ENCODE data around the gene KSR1. TPM values are rescaled to one million over a fixed set of nuclear protein-coding genes. Genes with fewer than 3 reads are reported as not detected.

Gene KSR1
- total and polyA plus RNA-seq, 9 of the 15 experiments (the other 6 are each of a cell fraction or from before 2014, with no cell fraction given), result 1.4 to 51.7 (median 18.4) TPM

DNA sequence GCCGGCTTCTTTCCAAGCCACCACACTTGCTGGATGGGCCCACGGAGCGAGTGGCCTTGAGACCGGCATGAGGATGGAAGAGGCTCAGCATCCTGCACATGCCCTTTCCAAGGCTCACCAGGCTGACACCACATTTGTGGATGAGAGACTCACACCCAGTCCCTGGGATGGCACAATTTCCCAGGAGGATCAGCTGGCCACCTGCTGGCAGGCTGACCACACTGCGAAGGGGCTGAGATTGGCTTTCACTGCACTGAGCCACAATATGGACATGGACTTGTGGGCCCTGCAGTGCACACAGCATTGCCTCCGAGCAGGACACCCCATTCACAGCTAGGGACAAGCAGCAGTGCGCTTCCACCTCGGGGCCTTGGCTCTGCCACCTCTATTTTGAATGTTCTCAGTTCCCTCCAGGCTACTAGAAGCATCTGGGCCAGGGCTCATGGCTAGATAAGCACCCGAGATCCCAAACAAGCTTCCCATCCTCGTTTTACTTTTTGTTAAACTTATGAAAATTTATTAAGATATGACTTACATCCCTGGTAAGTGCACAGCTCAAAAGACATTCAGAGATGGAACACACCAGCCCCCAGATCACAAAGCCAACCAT is 25.3 kb upstream of the KSR1 start (continued):
- TF ChIP-seq, protein P1, sequence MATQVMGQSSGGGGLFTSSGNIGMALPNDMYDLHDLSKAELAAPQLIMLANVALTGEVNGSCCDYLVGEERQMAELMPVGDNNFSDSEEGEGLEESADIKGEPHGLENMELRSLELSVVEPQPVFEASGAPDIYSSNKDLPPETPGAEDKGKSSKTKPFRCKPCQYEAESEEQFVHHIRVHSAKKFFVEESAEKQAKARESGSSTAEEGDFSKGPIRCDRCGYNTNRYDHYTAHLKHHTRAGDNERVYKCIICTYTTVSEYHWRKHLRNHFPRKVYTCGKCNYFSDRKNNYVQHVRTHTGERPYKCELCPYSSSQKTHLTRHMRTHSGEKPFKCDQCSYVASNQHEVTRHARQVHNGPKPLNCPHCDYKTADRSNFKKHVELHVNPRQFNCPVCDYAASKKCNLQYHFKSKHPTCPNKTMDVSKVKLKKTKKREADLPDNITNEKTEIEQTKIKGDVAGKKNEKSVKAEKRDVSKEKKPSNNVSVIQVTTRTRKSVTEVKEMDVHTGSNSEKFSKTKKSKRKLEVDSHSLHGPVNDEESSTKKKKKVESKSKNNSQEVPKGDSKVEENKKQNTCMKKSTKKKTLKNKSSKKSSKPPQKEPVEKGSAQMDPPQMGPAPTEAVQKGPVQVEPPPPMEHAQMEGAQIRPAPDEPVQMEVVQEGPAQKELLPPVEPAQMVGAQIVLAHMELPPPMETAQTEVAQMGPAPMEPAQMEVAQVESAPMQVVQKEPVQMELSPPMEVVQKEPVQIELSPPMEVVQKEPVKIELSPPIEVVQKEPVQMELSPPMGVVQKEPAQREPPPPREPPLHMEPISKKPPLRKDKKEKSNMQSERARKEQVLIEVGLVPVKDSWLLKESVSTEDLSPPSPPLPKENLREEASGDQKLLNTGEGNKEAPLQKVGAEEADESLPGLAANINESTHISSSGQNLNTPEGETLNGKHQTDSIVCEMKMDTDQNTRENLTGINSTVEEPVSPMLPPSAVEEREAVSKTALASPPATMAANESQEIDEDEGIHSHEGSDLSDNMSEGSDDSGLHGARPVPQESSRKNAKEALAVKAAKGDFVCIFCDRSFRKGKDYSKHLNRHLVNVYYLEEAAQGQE (IDR thresholded peaks at IDR 0.05; ENCODE audit: borderline replicate concordance), result peak; percentile 65; the same call in 1 of the 2 replicates
- TF ChIP-seq, protein P1 (CRISPR knock-in tag; IDR thresholded peaks at IDR 0.05; ENCODE audit: low read depth), result no peak
- TF ChIP-seq SIN3A (IDR thresholded peaks at IDR 0.05; ENCODE audit: borderline replicate concordance in 2 of 2, control insufficient read depth in 1 of 2, low read depth in 2 of 2, low read length in 2 of 2), result no peak
- TF ChIP-seq, protein P2, sequence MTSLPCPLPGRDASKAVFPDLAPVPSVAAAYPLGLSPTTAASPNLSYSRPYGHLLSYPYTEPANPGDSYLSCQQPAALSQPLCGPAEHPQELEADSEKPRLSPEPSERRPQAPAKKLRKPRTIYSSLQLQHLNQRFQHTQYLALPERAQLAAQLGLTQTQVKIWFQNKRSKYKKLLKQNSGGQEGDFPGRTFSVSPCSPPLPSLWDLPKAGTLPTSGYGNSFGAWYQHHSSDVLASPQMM (CRISPR knock-in tag; IDR thresholded peaks at IDR 0.05), result no peak
- no peak for TF ChIP-seq POLR2AphosphoS2 (IDR thresholded peaks at IDR 0.05; ENCODE audit: low read length)
- no peak for TF ChIP-seq FOXK2 (conservative IDR thresholded peaks at IDR 0.05 in 1 of 2, IDR thresholded peaks at IDR 0.05 in 1 of 2; ENCODE audit: low read depth in 2 of 2)
- TF ChIP-seq CBX2 (IDR thresholded peaks at IDR 0.05; ENCODE audit: insufficient read depth, low read length, poor library complexity, severe bottlenecking), result no peak
- 0 out of 4 replicates have a peak, but pooled peaks of 1 of the 2 experiments have one; percentile 14 for TF ChIP-seq RCOR1 (IDR thresholded peaks at IDR 0.05; ENCODE audit: borderline replicate concordance in 1 of 2, low read depth in 2 of 2, low read length in 2 of 2)
- TF ChIP-seq, protein P3, sequence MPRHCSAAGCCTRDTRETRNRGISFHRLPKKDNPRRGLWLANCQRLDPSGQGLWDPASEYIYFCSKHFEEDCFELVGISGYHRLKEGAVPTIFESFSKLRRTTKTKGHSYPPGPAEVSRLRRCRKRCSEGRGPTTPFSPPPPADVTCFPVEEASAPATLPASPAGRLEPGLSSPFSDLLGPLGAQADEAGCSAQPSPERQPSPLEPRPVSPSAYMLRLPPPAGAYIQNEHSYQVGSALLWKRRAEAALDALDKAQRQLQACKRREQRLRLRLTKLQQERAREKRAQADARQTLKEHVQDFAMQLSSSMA (CRISPR knock-in tag; IDR thresholded peaks at IDR 0.05), result no peak
- no peak; the same call in 1 of the 2 replicates for TF ChIP-seq ESRRA (IDR thresholded peaks at IDR 0.05; ENCODE audit: borderline replicate concordance, low read depth)
- TF ChIP-seq, protein P4, sequence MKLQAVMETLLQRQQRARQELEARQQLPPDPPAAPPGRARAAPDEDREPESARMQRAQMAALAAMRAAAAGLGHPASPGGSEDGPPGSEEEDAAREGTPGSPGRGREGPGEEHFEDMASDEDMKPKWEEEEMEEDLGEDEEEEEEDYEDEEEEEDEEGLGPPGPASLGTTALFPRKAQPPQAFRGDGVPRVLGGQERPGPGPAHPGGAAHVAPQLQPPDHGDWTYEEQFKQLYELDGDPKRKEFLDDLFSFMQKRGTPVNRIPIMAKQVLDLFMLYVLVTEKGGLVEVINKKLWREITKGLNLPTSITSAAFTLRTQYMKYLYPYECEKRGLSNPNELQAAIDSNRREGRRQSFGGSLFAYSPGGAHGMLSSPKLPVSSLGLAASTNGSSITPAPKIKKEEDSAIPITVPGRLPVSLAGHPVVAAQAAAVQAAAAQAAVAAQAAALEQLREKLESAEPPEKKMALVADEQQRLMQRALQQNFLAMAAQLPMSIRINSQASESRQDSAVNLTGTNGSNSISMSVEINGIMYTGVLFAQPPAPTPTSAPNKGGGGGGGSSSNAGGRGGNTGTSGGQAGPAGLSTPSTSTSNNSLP (IDR thresholded peaks at IDR 0.05; ENCODE audit: borderline replicate concordance, low read depth, low read length), result no peak
- TF ChIP-seq ZNF197 (CRISPR knock-in tag; IDR thresholded peaks at IDR 0.05; ENCODE audit: low read depth), result no peak
- TF ChIP-seq ZBTB8A (IDR thresholded peaks at IDR 0.05; ENCODE audit: partially characterized antibody), result no peak
